Lower leg skin (tissue), 4 donors: ENCODE measurements around the gene MIGA1. TPM values are rescaled to one million over a fixed set of nuclear protein-coding genes. Genes with fewer than 3 reads are reported as not detected.
"Not testable (repeated sequence)": the region's sequence is repeated elsewhere in the genome, so short reads cannot be mapped to it uniquely, and the experiment has no call there.

Experiments
- DNase-seq, 2 donors: peaks; one replicate each; pipeline ENCODE4 v3.0.0-alpha.2; 2019; ENCODE audit warnings: low spot score in 2 of 2
- H3K4me3 ChIP-seq: fragments of 200-600 bp; sonication (generic); 2 replicates; pipeline ENCODE4 v1.5.1; 2017; ENCODE audit warnings: mild to moderate bottlenecking, low read depth; ENCODE audit not compliant: poor library complexity, severe bottlenecking
- CTCF ChIP-seq, 3 donors: fragments of 450-650 bp; IDR thresholded peaks; one replicate each; pipeline ENCODE4 v1.5.1; 2016; ENCODE audit warnings: antibody characterized with exemption in 3 of 3, mild to moderate bottlenecking in 3 of 3, moderate library complexity in 2 of 3
- POLR2A ChIP-seq, 2 donors: fragments of 450-650 bp; IDR thresholded peaks; one replicate each; pipeline ENCODE4 v1.6.1; 2016 to 2017; ENCODE audit warnings: antibody characterized with exemption in 2 of 2, mild to moderate bottlenecking in 1 of 2, moderate library complexity in 1 of 2
- WGBS, 2 donors: methylation state at CpG; one replicate each; pipeline ENCODE4 v1.1.5; 2018; 5-methylcytosine and 5-hydroxymethylcytosine counted together
- intact Hi-C: fragments of 100-400 bp; cut with DNase I; formaldehyde crosslinking; loops from one replicate; pipeline ENCODE4 v1.15.0; 2023; ENCODE audit warnings: low total_unique reads
- total RNA-seq, 4 donors: library from RNA; depleted of rRNA; stranded (reverse); fragments of >200 nt; gene quantifications; one replicate each; pipeline ENCODE4 v1.1.0, GENCODE V29; 2016

MIGA1 gene
- total RNA-seq, 4 donors from 2014 or later = 7.7 to 13.6 (median 9.5) TPM

DNA sequence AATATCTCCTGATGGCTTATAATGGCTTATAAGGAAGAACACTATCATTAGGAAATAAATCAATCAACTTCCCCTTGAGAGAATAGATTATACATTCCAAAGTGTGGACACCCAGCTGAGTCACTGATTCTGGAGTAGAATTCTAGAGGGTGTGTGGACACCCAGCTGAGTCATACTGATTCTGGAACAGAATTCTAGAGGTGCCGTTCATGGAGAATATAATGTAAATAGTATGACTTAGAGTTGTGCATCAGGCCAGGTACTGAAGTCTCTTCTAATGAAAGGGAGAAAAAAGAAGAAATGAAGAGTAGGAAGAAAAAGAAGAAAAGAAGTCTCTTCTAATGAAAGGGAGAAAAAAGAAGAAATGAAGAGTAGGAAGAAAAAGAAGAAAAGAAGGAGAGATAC, 17.4 kb upstream of the MIGA1 start:
- 36 to 40% methylated on average over 1 of the region's 1 CpG for WGBS, 2 donors
- no peak for DNase-seq
- intact Hi-C loops = no loop called here

GRCh38 chr1:77768006-77768405, 11.4 kb upstream of the MIGA1 start:
- TF ChIP-seq CTCF (IDR thresholded peaks at IDR 0.05) = no peak
- no peak for TF ChIP-seq POLR2A (IDR thresholded peaks at IDR 0.05)
- no peak overlapping the region for H3K4me3 ChIP-seq
- no peak for DNase-seq
- intact Hi-C loops = no loop called here
- WGBS, 2 donors = 80 to 90% methylated on average over 4 of the region's 4 CpGs

More for the DNA sequence above, 17.4 kb upstream of the MIGA1 start:
- no peak overlapping the region for H3K4me3 ChIP-seq
- TF ChIP-seq CTCF (IDR thresholded peaks at IDR 0.05) (no peak), POLR2A (IDR thresholded peaks at IDR 0.05) (no peak)

DNA sequence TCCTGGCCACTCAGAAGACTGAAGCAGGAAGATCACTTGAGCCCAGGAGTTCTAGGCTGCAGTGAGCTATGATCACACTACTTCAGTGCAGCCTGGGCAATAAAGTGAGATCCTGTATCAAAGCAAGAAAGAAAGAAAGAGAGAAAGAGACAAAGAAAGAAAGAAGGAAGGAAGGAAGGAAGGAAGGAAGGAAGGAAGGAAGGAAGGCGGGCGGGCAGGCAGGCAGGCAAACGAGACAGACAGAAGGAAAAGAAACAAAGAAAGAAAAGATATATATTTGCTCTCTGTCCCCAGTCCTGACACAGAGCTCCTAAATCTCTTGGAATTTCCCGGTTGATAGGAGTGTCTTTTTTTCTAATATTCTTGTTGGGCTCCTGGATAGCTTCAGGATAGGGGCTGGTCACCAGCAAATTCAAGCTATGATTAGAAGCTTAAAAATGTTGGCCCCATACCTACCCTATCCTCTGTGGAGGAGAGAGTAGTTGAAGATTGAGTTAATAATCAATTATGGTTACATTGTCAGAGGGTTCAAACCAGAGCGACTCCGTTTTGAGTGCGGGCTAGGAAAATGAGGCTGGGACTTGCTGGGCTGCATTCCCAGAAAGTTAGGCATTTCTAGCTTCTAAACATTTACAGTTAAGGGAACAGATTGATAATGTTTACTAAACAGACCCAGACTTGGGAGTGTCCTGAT, 3.3 kb upstream of the MIGA1 start:
- WGBS, 2 donors = 75 to 79% methylated on average over 7 of the region's 7 CpGs
- H3K4me3 ChIP-seq = no peak overlapping the region
- intact Hi-C loops = no loop called here
- no peak for DNase-seq
- TF ChIP-seq CTCF (IDR thresholded peaks at IDR 0.05) (no peak), POLR2A (IDR thresholded peaks at IDR 0.05) (no peak)

DNA sequence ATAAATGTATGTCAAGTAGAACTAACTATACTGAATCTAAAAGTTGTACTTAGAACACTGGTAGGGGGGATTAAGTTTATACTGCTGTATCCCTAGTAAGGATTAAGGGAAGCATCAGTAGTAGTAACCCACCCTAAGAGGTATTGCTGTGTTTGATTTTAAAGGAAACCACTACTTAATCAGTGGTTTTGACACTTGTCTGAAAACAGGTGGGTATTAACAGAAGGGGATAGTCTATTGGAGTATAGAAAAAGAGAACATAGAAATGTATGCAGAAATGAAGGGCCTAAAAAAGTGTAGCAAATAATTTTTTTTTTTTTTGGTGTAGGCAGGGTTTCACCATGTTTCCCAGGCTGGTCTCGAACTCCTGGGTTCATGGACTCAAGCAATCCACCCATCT, 2.2 kb downstream of the MIGA1 start:
- no peak overlapping the region for H3K4me3 ChIP-seq
- intact Hi-C loops = no loop called here
- DNase-seq = no peak
- TF ChIP-seq CTCF (IDR thresholded peaks at IDR 0.05) (no peak), POLR2A (IDR thresholded peaks at IDR 0.05) (no peak)
- WGBS, 2 donors = 96 to 97% methylated on average over 1 of the region's 1 CpG

GRCh38 chr1:77783141-77783540, 3.7 kb downstream of the MIGA1 start:
- no peak for DNase-seq
- TF ChIP-seq CTCF (IDR thresholded peaks at IDR 0.05) = no peak
- no peak for TF ChIP-seq POLR2A (IDR thresholded peaks at IDR 0.05)
- no peak overlapping the region for H3K4me3 ChIP-seq
- WGBS, 2 donors = 86 to 91% methylated on average over 2 of the region's 2 CpGs
- intact Hi-C loops = no loop called here

- H3K4me3 ChIP-seq, DNase-seq, intact Hi-C loops: not testable (repeated sequence)
- 93 to 96% methylated on average over 2 of the region's 2 CpGs for WGBS, 2 donors
Observed at GRCh38 chr1:77786093-77786741, 6.8 kb downstream of the MIGA1 start.
